ENCODE data around the gene AQP12A.

GRCh38 chr2:240701736-240702639, 10.3 kb downstream of the AQP12A start:
- TF ChIP-seq POLR2A (IDR thresholded peaks at IDR 0.05; ENCODE audit: low read depth) (no peak), CTCF (IDR thresholded peaks at IDR 0.05) (no peak), POLR2AphosphoS5 (IDR thresholded peaks at IDR 0.05) (no peak), EP300 (IDR thresholded peaks at IDR 0.05) (no peak)

All from esophagus muscularis mucosa (tissue), 4 donors.